AG09309 (cell line): ENCODE data around the gene PAFAH1B1.

ENCODE experiments used
- DNase-seq: peaks from one replicate; pipeline ENCODE4 v3.0.0-alpha.2; 2010; ENCODE audit warnings: low read depth
- H3K4me3 ChIP-seq: 2 replicates; pipeline ENCODE4 v1.5.1; 2011; ENCODE audit warnings: mild to moderate bottlenecking, low read depth, low read length, moderate library complexity; ENCODE audit not compliant: control insufficient read depth
- CTCF ChIP-seq: IDR thresholded peaks from 2 replicates; pipeline ENCODE4 v1.5.1; 2011; ENCODE audit warnings: mild to moderate bottlenecking, low read depth, low read length, inconsistent platforms; ENCODE audit not compliant: insufficient read depth, control insufficient read depth; ENCODE audit errors: missing control alignments

Gene PAFAH1B1

DNA sequence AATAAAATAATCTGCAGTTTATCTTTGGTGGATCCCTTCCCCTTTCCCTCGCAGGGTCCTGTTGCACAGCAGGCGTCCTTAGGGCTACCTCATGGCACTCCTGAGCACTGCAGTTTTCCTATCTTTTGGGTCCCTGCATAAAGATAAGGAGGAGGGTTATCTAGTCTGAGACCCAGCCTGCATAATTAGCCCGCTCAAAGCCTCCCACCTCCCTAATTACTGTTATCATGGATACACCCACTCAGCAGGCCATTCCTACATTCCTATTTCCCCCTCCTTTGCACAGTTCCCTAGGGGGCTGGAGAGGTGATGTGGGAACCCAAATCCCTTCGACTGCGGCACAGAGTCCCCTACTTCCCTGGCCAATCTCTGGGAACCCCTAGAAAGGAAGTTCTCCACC lies 123.2 kb downstream of the PAFAH1B1 start:
- no peak overlapping the region for H3K4me3 ChIP-seq
- DNase-seq: no peak
- no peak for TF ChIP-seq CTCF

GRCh38 chr17:2718150-2718938 lies 124.9 kb downstream of the PAFAH1B1 start:
- TF ChIP-seq CTCF: no peak
- DNase-seq: no peak
- H3K4me3 ChIP-seq: no peak overlapping the region

- H3K4me3 ChIP-seq: no peak overlapping the region
- no peak for DNase-seq
- TF ChIP-seq CTCF: no peak
Measured at GRCh38 chr17:2719861-2720260, 126.4 kb downstream of the PAFAH1B1 start.

DNA sequence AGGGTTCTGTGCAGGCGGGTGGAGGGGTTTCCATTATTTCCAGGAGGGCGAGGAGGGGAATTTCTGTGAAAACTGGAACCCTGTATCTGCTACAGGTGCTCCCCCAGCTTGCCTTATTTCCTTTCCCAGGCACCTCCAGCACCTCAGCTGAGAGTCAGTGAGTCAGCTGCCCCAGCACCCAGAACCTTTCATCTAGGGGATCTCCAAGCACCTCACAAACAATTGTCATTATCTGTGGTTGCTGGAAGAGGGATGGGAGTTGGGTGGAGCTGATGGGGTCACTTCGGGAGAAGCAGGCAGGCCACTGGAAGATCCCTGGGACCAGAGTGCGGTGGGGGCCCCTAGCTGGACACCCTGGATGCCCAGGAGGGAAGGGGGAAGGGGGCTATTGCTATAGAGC lies 128.1 kb downstream of the PAFAH1B1 start:
- TF ChIP-seq CTCF: no peak
- DNase-seq: no peak

GRCh38 chr17:2722611-2723010 lies 129.2 kb downstream of the PAFAH1B1 start:
- no peak for TF ChIP-seq CTCF
- no peak overlapping the region for H3K4me3 ChIP-seq

More for the DNA sequence above, 128.1 kb downstream of the PAFAH1B1 start:
- no peak overlapping the region for H3K4me3 ChIP-seq

GRCh38 chr17:2723505-2723996 lies 130.1 kb downstream of the PAFAH1B1 start:
- DNase-seq: no peak
- TF ChIP-seq CTCF: no peak
- no peak overlapping the region for H3K4me3 ChIP-seq

More at GRCh38 chr17:2722611-2723010, 129.2 kb downstream of the PAFAH1B1 start:
- DNase-seq: no peak
